Measurements from ENCODE around the gene KLK5. TPM values are rescaled to one million over a fixed set of nuclear protein-coding genes. Genes with fewer than 3 reads are reported as not detected.

The KLK5 gene
- polyA plus RNA-seq, 2 of the 4 experiments (the other 2 are of a cell fraction), result not detected

DNA sequence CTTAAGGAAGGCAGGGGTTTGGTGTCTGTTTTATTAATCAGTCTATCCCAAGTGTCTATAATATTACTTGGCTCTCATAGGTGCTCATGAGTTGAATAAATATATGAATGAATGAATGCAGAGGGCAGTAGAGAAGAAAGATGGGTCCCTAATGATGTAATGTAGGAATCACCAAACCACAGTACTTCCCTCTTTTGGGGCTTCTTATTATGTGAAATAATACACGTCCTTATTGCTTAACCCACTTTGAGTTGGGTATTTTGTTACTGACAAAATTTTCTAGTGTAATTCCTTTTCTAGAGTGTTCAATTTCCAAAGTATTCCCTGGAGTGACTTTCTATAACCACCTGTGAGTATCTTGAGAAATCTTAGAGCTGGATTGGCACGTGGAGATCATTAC, 13.2 kb downstream of the KLK5 start (continued):
- TF ChIP-seq, protein P1, sequence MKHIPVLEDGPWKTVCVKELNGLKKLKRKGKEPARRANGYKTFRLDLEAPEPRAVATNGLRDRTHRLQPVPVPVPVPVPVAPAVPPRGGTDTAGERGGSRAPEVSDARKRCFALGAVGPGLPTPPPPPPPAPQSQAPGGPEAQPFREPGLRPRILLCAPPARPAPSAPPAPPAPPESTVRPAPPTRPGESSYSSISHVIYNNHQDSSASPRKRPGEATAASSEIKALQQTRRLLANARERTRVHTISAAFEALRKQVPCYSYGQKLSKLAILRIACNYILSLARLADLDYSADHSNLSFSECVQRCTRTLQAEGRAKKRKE (CRISPR knock-in tag; IDR thresholded peaks at IDR 0.05; ENCODE audit: low read depth), result no peak
- TF ChIP-seq EHF (CRISPR knock-in tag; IDR thresholded peaks at IDR 0.05), result no peak
- TF ChIP-seq, protein P2, sequence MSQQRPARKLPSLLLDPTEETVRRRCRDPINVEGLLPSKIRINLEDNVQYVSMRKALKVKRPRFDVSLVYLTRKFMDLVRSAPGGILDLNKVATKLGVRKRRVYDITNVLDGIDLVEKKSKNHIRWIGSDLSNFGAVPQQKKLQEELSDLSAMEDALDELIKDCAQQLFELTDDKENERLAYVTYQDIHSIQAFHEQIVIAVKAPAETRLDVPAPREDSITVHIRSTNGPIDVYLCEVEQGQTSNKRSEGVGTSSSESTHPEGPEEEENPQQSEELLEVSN (IDR thresholded peaks at IDR 0.05; ENCODE audit: borderline replicate concordance, low read depth), result no peak
- TF ChIP-seq, protein P3, sequence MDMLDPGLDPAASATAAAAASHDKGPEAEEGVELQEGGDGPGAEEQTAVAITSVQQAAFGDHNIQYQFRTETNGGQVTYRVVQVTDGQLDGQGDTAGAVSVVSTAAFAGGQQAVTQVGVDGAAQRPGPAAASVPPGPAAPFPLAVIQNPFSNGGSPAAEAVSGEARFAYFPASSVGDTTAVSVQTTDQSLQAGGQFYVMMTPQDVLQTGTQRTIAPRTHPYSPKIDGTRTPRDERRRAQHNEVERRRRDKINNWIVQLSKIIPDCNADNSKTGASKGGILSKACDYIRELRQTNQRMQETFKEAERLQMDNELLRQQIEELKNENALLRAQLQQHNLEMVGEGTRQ (IDR thresholded peaks at IDR 0.05), result no peak
- TF ChIP-seq EP300 (IDR thresholded peaks at IDR 0.05), result no peak
- TF ChIP-seq HOXB5 (CRISPR knock-in tag; IDR thresholded peaks at IDR 0.05), result no peak

DNA sequence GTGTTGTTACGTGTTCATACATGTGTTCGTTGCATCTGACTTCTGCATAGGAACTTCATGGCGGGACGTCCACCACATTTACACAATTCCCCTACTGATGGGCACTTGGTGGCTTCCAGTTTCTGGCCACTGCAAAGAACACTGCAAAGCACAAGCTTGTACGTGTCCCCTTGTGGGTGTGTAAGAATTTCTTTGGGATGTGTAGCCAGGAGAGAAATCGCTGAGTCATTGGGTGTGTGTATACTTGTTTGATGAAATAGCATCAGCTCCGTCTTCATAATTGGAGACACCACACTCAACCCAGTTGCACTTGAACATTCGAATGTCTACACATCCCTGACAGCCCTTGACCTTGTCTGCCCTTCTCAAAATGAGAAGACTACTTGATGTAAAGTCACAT, 19.2 kb downstream of the KLK5 start:
- peak overlapping the region; percentile 64 to 82 for H3K27ac ChIP-seq

DNA sequence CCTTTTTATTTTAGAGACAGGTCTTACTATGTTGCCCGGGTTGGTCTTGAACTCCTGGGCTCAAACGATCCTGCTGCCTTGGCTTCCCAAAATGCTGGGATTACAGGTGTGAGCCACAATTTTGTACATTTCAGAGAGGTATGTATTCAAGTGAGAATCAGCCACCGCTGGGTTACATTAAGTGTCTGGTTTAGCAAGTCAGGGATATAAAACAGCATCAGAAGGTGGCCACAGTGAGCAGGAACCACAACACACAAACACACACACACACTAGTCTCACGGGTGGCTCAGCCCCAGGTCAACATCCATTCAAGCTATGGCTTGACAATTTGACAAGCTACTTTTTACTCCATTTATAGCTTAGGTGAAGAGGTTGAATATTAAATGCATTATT, 20.2 kb downstream of the KLK5 start:
- no peak for DNase-seq (ENCODE audit: low read depth in 1 of 2, low spot score in 1 of 2)
- TF ChIP-seq PHF8 (IDR thresholded peaks at IDR 0.05; ENCODE audit: borderline replicate concordance, low read depth) (no peak), BHLHE40 (IDR thresholded peaks at IDR 0.05; ENCODE audit: low read depth, low read length) (no peak), NFE2L2 (conservative IDR thresholded peaks at IDR 0.05; ENCODE audit: low read length) (no peak), HEYL (CRISPR knock-in tag; IDR thresholded peaks at IDR 0.05) (no peak), NPAS2 (CRISPR knock-in tag; IDR thresholded peaks at IDR 0.05; ENCODE audit: borderline replicate concordance) (no peak), SMC3 (IDR thresholded peaks at IDR 0.05) (no peak), TFCP2L1 (CRISPR knock-in tag; IDR thresholded peaks at IDR 0.05) (no peak), ZFP36 (IDR thresholded peaks at IDR 0.05; ENCODE audit: borderline replicate concordance, partially characterized antibody) (no peak), FOXS1 (CRISPR knock-in tag; IDR thresholded peaks at IDR 0.05) (no peak), EHF (CRISPR knock-in tag; IDR thresholded peaks at IDR 0.05) (no peak)
- Histone ChIP-seq H3K4me1 (peaks cover 12% of the 10 kb centered on the region), H3K4me3 (no peak overlapping the region), H3K4me2 (no peak overlapping the region), H3K27ac (peak overlapping the region in 1 of 2 experiments; percentile 82; a peak in 3 of 6 replicates), H3K9me3 (no peaks in the 10 kb centered on the region)
- ChIA-PET CTCF (interaction anchor here (1.0 to 4.6 kb wide), 3 partner anchors 10 to 84 kb away, joined by 4 to 36 read pairs (median 26); no protein-coding TSS in a partner anchor), POLR2A (no interaction called here)
- no peak for FAIRE-seq
- 77% methylated on average over 4 of the region's 4 CpGs for WGBS (ENCODE audit: missing lambda C conversion rate)
- no peak for ATAC-seq

More for the DNA sequence above, 19.2 kb downstream of the KLK5 start:
- ChIA-PET CTCF (interaction anchor here (1.1 to 4.6 kb wide), 6 partner anchors 11 to 326 kb away, joined by 3 to 36 read pairs (median 3); no protein-coding TSS in a partner anchor), POLR2A (no interaction called here)
- Histone ChIP-seq H3K4me3 (no peak overlapping the region), H3K4me2 (peak overlapping the region; percentile 25), H3K9me3 (no peaks in the 10 kb centered on the region; the same call in 2 of the 3 replicates), H3K4me1 (peaks cover 12% of the 10 kb centered on the region)
- peak; percentile 46 for FAIRE-seq
- peak in 1 of 2 experiments; percentile 84 for DNase-seq (ENCODE audit: low read depth in 1 of 2, low spot score in 1 of 2)
- 0 out of 2 replicates have a peak, but pooled peaks have one; percentile 13 for TF ChIP-seq NPAS2 (CRISPR knock-in tag; IDR thresholded peaks at IDR 0.05; ENCODE audit: borderline replicate concordance)
- 0 out of 2 replicates have a peak, but pooled peaks have one; percentile 35 for TF ChIP-seq EHF (CRISPR knock-in tag; IDR thresholded peaks at IDR 0.05)
- no peak for TF ChIP-seq CHD2 (IDR thresholded peaks at IDR 0.05; ENCODE audit: low read length, partially characterized antibody)
- TF ChIP-seq NFE2L2 (conservative IDR thresholded peaks at IDR 0.05; ENCODE audit: low read length), result peak; percentile 99
- TF ChIP-seq MAFK (IDR thresholded peaks at IDR 0.05; ENCODE audit: partially characterized antibody), result peak; percentile 99
- 0 out of 2 replicates have a peak, but pooled peaks have one; percentile 26 for TF ChIP-seq HOXB13 (CRISPR knock-in tag; IDR thresholded peaks at IDR 0.05; ENCODE audit: low read depth)
- 0 out of 2 replicates have a peak, but pooled peaks have one; percentile 34 for TF ChIP-seq FOXS1 (CRISPR knock-in tag; IDR thresholded peaks at IDR 0.05)
- TF ChIP-seq PHF8 (IDR thresholded peaks at IDR 0.05; ENCODE audit: borderline replicate concordance, low read depth), result no peak
- peak; percentile 47; the same call in 1 of the 2 replicates for TF ChIP-seq ZNF302 (CRISPR knock-in tag; IDR thresholded peaks at IDR 0.05)
- peak in 1 of 2 experiments; percentile 61; a peak in 3 of 6 replicates for ATAC-seq
- 53% methylated on average over 8 of the region's 8 CpGs for WGBS (ENCODE audit: missing lambda C conversion rate)
